Measurements from ENCODE around the gene GPR15.

DNA sequence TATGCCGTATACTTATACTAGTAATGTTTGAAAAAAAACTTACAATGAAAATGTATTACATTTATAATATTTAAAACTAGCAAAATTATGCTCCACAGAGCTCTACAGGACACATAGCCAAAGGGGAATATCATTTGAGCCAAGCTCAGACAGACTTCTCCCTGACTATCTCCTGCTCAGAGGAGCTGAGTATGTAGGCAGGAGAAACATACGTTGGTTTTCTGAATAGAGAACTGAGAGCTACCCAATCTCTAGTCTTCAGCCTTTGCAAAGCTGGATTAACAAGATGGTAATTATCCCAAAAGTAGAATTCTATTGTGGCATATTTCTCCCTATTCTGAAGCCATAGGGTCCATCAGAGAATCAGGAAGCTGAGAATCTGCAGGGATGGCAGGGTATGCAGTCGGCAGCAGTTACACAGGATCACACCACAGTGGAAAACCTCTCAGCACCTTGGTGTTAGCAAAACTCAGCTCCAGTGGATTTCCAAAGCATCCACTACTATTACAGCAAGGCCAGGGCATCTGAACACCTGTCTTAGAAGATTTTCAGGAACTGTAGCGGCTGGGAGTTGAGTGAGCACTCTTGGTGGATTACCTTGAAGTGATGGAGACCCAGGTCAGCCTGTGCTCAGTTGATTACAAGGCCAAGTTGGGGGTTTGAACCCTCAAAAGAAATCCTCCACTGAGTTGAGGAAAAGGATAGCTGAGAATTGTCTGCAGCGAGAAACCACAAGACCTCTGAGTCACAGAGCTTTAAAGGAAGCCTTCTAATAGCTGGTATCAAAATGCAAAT, 30.1 kb downstream of the GPR15 start:
- TF ChIP-seq, protein P1, sequence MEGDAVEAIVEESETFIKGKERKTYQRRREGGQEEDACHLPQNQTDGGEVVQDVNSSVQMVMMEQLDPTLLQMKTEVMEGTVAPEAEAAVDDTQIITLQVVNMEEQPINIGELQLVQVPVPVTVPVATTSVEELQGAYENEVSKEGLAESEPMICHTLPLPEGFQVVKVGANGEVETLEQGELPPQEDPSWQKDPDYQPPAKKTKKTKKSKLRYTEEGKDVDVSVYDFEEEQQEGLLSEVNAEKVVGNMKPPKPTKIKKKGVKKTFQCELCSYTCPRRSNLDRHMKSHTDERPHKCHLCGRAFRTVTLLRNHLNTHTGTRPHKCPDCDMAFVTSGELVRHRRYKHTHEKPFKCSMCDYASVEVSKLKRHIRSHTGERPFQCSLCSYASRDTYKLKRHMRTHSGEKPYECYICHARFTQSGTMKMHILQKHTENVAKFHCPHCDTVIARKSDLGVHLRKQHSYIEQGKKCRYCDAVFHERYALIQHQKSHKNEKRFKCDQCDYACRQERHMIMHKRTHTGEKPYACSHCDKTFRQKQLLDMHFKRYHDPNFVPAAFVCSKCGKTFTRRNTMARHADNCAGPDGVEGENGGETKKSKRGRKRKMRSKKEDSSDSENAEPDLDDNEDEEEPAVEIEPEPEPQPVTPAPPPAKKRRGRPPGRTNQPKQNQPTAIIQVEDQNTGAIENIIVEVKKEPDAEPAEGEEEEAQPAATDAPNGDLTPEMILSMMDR (IDR thresholded peaks at IDR 0.05): no peak
- no peak for TF ChIP-seq POLR2A (IDR thresholded peaks at IDR 0.05)

All from testis (tissue), 2 donors.